Retinal pigment epithelial cell (primary cell): ENCODE measurements around the gene TSEN2.

Experiments used
- DNase-seq: peaks from one replicate; pipeline ENCODE4 v3.0.0-alpha.2; 2010; ENCODE audit warnings: low read depth
- H3K4me3 ChIP-seq: 2 replicates; pipeline ENCODE4 v1.5.1; 2011; ENCODE audit warnings: mild to moderate bottlenecking, low read length, control low read depth, moderate library complexity
- CTCF ChIP-seq: conservative IDR thresholded peaks from 2 replicates; pipeline ENCODE4 v1.5.1; 2011; ENCODE audit warnings: low read depth, low read length, control low read depth, inconsistent platforms

TSEN2 gene

GRCh38 chr3:12490547-12490946 lies 6.3 kb downstream of the TSEN2 start:
- no peak overlapping the region for H3K4me3 ChIP-seq
- DNase-seq = no peak
- TF ChIP-seq CTCF = no peak

- TF ChIP-seq CTCF = peak; percentile 34
- no peak for DNase-seq
- H3K4me3 ChIP-seq = no peak overlapping the region
Measured at GRCh38 chr3:12495749-12496452, 11.6 kb downstream of the TSEN2 start.

- no peak for TF ChIP-seq CTCF
- DNase-seq = no peak
- no peak overlapping the region for H3K4me3 ChIP-seq
Measured at GRCh38 chr3:12496453-12496761, 12.1 kb downstream of the TSEN2 start.

- TF ChIP-seq CTCF = no peak
- no peak for DNase-seq
- no peak overlapping the region for H3K4me3 ChIP-seq
Measured at GRCh38 chr3:12499474-12499873, 15.2 kb downstream of the TSEN2 start.

GRCh38 chr3:12501360-12502020 lies 17.2 kb downstream of the TSEN2 start:
- H3K4me3 ChIP-seq = no peak overlapping the region
- TF ChIP-seq CTCF = no peak
- DNase-seq = no peak

GRCh38 chr3:12503126-12503957 lies 19.1 kb downstream of the TSEN2 start:
- no peak for DNase-seq
- no peak for TF ChIP-seq CTCF
- H3K4me3 ChIP-seq = no peak overlapping the region

- no peak for TF ChIP-seq CTCF
- no peak for DNase-seq
Measured at GRCh38 chr3:12506201-12506709, 22.0 kb downstream of the TSEN2 start.

More at GRCh38 chr3:12506201-12506709, 22.0 kb downstream of the TSEN2 start:
- H3K4me3 ChIP-seq = no peak overlapping the region
